Measurements from ENCODE around the gene MRPL45. TPM values are rescaled to one million over a fixed set of nuclear protein-coding genes. Genes with fewer than 3 reads are reported as not detected.

Gene MRPL45
- total and polyA plus RNA-seq, 2 donors (not counting 3 experiments of a cell fraction or from before 2014, with no cell fraction given): 41.2 to 45.5 TPM

- TF ChIP-seq EZH2 (IDR thresholded peaks at IDR 0.05; ENCODE audit: borderline replicate concordance, low read depth, low read length, severe bottlenecking): no peak
- no peak for TF ChIP-seq FOS (IDR thresholded peaks at IDR 0.05; ENCODE audit: borderline replicate concordance, insufficient read depth, low read length)
- no peak for TF ChIP-seq CTCF (IDR thresholded peaks at IDR 0.05; ENCODE audit: extremely low read depth in 1 of 2, insufficient read depth in 1 of 2, low read depth in 1 of 2, low read length in 2 of 2)
- no peak for TF ChIP-seq JUN (IDR thresholded peaks at IDR 0.05; ENCODE audit: borderline replicate concordance, insufficient read depth, insufficient read length, low read depth)
- TF ChIP-seq, protein P1, sequence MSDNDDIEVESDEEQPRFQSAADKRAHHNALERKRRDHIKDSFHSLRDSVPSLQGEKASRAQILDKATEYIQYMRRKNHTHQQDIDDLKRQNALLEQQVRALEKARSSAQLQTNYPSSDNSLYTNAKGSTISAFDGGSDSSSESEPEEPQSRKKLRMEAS (IDR thresholded peaks at IDR 0.05; ENCODE audit: insufficient read depth, insufficient read length): no peak
- no peak for TF ChIP-seq GATA2 (IDR thresholded peaks at IDR 0.05; ENCODE audit: insufficient read depth, insufficient read length, low read depth, low read length)
- TF ChIP-seq POLR2AphosphoS5 (IDR thresholded peaks at IDR 0.05; ENCODE audit: insufficient read depth, low read depth, low read length): peak; percentile 89
- TF ChIP-seq POLR2A (IDR thresholded peaks at IDR 0.05; ENCODE audit: low read depth, low read length): peak; percentile 64
- DNase-seq (ENCODE audit: low read depth, low spot score) (peak; percentile 89), FAIRE-seq (no peak)
- H3K4me1 ChIP-seq (ENCODE audit: control insufficient read depth, extremely low read depth, insufficient read depth, low read length): peaks cover 8% of the 10 kb centered on the region
- ChIA-PET CTCF (interaction anchor here (0.6 to 4.7 kb wide), 11 partner anchors 11 to 317 kb away, joined by 3 to 57 read pairs (median 3); no protein-coding TSS in a partner anchor), POLR2A (no interaction called here)
- dilution Hi-C loops (cut with MboI; ENCODE audit: extremely low pct_ligation_motif_present, low sequenced_read_pairs): no loop called here
- no peaks in the 10 kb centered on the region for H4K20me1 ChIP-seq (replicated peaks; ENCODE audit: control insufficient read depth, extremely low read depth, insufficient read depth, low read length)
- peak within 1 kb of the TSS; percentile 21 for H3K27ac ChIP-seq (ENCODE audit: insufficient read depth, low read depth, low read length)
- H3K36me3 ChIP-seq (ENCODE audit: control insufficient read depth in 2 of 2, extremely low read depth in 1 of 2, insufficient read depth in 2 of 2, low read length in 2 of 2): no peaks in the 10 kb centered on the region
- H3K27me3 ChIP-seq (ENCODE audit: control insufficient read depth in 2 of 2, insufficient read depth in 2 of 2, low read length in 2 of 2): no peaks in the 10 kb centered on the region
- peak within 1 kb of the TSS; percentile 66 to 69 (median 69) for H3K4me3 ChIP-seq (replicated peaks in 1 of 3; ENCODE audit: insufficient read depth in 1 of 3, low read depth in 1 of 3, low read length in 3 of 3)
- peaks cover 3% of the 10 kb centered on the region for H3K79me2 ChIP-seq (ENCODE audit: control insufficient read depth, insufficient read depth, low read length)
- no peaks in the 10 kb centered on the region for H3K9me1 ChIP-seq (replicated peaks; ENCODE audit: control insufficient read depth, extremely low read depth, insufficient read depth, low read length)
- peak within 1 kb of the TSS; percentile 93 for H2AFZ ChIP-seq (ENCODE audit: low read depth, low read length)
- no peaks in the 10 kb centered on the region for H3K9me3 ChIP-seq (replicated peaks; ENCODE audit: control insufficient read depth, insufficient read depth, low read length)
- H3K4me2 ChIP-seq (ENCODE audit: insufficient read depth, low read length): peak within 1 kb of the TSS; percentile 91
- H3K9ac ChIP-seq (replicated peaks; ENCODE audit: extremely low read depth, insufficient read depth, low read length): peak within 1 kb of the TSS; percentile 59
- TSS peak; percentile 92 for BruUV-seq (replicated peaks)
- intact Hi-C loops (cut with micrococcal nuclease): loop anchor here (5.0 kb wide), 1 partner anchor 141 kb away; no protein-coding TSS in a partner anchor
Measured at GRCh38 chr17:38351412-38352222, 54.6 kb downstream of the MRPL45 start, which contains the start of gene SOCS7. Gene SOCS7, plus strand, starts transcription at chr17:38351844. Its CDS starts 209 bp downstream, at chr17:38352053.

Measured in endothelial cell of umbilical vein (primary cell).